ENCODE data around the gene STMN1.

Gene STMN1

DNA sequence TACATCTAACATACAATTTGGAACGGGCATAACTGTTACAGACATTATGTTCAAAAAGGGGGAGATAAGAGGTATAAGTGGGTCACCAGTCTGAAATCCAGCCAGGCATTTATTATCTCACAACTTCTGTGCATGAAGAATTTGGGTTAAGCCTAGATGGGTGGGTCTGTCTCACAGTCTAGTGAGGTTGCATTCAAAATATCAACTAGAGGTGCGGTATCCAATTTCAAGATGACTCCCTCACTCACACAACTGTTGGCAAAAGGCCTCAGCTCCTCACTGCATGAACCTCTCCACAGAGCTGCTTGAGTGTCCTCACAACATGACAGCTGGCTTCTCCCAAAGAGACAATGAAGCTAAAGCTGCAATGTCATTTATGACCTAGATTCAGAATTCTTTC, 51.7 kb downstream of the STMN1 start:
- no peak overlapping the region for H3K27ac Mint-ChIP-seq (ENCODE audit: low read depth)
- no peaks in the 10 kb centered on the region for H3K9me3 Mint-ChIP-seq
- H3K27me3 Mint-ChIP-seq = no peaks in the 10 kb centered on the region
- DNase-seq (ENCODE audit: low spot score in 2 of 2) (no peak), ATAC-seq (replicated peaks; ENCODE audit: extremely low read depth, poor library complexity, severe bottlenecking) (no peak)
- H3K4me3 Mint-ChIP-seq = no peak overlapping the region
- H3K36me3 Mint-ChIP-seq (ENCODE audit: insufficient read depth) = peaks cover 3% of the 10 kb centered on the region
- H3K4me1 Mint-ChIP-seq = peaks cover 14% of the 10 kb centered on the region

All from central memory CD8-positive, alpha-beta T cell (primary cell).